ENCODE measurements around the gene LRRC4.
A peak's percentile ranks its signal among the peaks of the same experiment; 100 is the strongest.

LRRC4 gene

DNA sequence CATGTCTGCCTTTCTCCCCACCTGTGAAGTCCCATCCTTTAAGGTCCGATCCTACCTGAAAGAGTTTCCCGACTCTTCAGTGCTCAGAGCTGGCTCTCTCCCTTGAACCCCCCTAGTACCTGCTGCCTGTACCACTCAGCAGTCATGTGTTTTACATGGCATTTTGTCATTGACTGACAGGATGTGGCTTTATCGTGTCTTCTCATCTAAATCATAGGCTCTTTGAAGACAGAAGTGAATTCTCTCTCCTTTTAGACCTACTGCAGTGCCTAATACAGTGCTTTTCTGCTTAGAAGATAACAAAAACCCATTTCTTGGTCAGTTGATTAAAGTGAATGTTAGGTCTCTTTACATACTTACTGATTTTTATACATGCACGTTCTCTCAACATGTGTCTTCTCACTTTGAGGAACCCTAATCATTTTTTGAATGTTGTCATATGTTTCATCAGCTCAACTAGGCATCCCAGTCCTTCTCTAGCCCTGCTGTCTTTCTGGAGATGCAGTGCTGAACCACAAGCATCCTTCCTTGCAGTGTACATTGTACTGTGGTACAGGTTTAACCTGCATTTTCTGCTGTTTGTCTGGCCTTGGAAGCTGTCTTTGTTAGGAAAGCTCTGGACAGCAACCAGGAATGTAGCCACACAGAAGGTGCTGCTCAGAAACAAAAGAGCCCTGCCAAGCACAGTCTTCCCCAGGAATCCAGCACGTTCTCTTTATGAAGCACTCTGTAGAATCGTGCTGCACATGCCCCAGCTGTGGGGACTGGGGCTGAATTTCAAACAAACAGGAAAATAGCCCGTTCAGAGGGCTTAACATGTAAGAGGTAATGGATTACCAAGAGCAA, 28.1 kb upstream of the LRRC4 start:
- DNase-seq = no peak

DNA sequence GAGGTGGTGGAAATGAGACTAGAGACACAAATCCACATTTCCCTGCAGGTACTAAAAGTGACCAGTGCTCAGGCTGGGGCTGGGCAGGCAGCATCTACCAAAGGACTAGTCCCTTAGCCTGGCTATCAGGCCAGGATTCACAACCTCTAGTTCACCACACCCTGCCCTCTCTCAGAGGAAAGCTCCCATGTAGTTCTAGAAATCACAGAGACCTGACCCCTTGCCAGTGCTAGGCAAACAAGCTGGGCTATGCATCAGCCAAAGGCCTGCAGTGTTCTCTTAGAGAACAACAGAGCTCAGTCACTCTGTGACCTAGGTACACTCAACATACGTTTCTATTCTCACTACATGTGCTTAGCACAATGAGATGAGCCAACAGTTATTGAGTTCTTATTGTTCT, 26.7 kb upstream of the LRRC4 start:
- DNase-seq = no peak

DNA sequence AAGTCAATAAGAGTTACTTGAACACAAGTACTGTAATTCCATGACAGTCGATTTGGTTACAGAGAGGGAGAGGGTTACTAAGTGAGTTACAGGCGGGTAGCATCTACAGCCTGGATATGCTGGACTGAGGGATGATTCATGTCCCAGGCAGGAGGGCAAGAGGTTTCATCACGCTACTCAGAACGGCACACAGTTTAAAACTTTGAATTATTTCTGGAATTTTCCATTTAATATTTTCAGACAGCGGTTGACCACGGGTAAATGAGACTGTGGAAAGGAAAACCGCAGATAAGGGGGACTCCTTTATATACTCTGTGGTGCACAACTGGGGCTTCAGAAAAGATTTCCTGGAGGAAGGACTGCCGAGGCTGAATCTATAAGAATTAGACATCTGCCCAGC, 25.7 kb upstream of the LRRC4 start:
- DNase-seq = no peak

DNA sequence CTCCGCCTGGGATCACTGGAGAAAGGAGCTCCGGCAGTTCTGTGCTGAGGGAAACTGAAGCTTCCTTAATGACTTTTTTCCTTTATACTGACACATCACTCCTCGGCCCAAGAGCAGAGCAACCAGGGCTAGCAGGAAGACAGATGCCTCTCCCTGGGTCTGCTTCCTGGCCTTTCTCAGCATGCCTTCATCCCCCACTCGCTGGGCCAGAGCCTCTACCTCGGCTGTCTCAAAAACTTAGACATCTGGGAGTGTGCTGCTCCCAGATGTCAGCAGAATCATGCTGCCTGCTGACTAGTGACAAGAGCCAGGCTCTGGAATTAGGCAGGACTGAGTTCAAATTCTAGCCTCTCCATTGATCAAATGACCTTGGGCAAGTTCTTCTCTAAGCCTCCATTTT, 24.4 kb upstream of the LRRC4 start:
- DNase-seq = no peak

DNA sequence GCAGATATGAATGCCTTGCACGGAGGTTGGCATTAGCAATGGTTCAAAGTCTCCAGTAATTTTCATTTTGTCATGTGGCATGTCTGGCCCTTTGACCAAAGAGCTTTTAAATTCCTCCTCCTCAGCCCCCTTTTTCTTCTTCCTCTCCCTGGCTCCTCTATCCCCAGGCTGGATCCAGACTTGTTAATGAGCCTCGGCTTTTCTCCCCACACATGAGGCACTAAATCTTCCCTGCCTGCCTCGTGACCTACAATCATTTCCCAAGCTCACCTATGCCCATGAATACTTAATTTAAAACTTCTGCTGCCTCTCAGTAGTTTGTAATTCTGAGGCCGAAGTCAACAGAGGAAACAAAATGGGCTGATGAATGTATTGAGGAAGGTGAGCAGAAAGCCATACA, 23.3 kb upstream of the LRRC4 start:
- no peak for DNase-seq

DNA sequence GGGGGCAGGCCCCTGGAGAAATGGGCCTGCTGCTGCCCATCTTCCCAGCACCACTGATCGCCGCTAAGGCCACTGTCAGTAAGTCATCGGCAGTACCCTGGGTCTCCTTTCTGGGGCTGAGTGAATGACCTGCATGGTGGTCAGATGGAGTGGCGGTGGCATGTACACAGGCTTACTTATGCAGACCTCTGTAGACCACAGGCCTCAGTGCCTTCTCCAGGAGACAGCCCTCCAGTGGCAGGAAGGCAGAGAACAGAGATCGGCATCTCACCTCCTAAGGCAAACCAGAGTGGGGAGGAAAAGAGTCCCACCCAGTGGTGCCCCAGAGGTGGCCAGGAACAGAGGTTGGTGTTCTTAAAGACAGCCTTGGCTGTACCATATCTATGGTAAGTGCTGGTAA, 22.8 kb upstream of the LRRC4 start:
- no peak for DNase-seq

DNA sequence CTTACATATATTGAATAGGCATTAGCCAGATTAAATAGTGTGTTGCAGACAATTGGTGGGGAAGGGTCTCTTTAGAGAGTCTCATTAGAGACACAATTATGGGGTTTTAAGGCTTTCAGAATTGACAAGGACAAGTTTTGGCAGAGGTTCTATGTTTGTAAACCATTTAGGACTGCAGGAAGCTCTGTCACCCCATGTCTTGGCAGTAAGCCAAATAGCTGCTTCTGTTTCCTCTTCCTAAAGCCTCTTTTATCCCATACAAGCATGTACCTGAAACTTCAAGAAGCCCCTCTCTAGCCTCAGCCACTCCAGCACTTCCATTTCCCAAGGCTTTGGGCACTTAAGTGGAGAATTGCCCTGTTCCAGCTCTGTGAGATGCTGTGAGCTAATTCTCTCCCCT, 21.8 kb upstream of the LRRC4 start:
- peak; percentile 70 for DNase-seq

DNA sequence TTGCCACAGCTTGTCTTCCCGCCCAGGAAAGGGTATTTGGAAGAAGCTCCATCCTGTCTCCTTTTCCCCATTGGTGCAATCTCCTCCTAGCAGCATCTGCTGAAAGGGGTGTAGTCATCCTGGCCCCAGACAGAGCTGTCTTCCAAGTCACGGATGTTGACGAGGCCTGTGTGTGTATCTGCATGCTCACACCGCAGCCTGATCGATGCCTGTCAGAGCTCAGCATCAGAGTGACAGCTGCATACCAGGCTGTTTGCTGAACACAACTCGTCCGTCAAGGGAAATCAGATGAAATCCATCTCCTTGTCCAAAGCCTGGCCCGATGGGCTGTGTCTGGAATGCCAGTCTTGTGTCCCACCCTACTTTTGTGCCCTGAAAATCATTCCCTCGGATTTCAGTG, 21.2 kb upstream of the LRRC4 start:
- no peak for DNase-seq

DNA sequence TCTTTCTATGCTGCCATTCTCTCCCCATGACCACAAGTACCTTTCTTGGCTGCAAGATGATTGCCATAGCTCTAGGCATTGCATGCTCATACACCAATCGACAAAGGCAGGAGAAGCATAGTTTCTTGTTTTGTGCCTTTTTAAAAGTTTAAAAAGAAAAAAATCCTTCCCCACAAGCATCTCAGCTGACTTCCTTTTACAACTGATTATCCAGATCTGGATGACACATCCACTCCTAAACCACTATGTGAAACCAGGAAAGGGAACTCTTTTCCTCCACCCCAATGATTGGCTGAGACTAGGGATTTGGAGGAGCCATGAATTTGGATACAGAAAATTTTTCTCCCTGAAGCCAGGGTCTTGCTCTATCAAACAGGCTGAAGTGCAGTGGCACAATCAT, 14.5 kb upstream of the LRRC4 start:
- DNase-seq = no peak

DNA sequence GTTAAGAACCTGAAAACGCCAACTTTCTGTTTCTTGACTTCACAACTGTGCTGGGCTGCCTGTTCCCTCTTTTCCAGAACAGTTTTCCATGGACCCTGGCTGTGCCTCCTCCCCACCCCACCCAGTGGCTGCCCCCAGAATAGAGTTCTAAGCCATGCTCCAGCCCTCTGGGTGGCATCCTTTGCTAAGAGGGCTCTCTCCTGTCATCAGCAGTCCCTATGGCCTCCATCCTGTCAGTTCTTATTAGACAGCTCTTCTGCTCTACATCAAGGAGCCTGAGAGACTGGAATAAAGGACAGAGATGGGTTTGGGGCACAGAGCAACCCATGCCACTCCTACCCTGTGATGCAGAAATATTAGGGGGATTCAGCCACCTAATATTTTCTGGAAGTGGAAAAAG, 13.9 kb upstream of the LRRC4 start:
- no peak for DNase-seq

DNA sequence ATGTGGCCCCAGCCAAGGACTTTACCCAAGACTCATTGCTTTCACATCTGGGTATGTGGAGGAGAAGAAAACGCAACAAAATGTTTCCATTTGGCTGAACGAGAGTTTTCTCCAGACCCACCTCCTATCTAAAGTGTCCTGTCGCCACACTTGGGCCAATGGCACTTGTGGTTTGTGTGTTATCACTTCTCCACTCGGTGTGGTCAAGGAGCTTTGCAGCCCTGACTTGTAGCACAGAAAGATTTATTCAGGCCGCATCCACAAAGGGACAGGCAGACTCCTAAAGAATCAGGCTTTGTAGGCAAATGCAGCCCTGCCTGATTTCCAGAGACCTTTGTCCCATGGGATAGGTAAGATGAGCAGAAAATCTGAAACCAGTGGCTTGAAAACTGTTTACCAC, 12.8 kb upstream of the LRRC4 start:
- DNase-seq = no peak

DNA sequence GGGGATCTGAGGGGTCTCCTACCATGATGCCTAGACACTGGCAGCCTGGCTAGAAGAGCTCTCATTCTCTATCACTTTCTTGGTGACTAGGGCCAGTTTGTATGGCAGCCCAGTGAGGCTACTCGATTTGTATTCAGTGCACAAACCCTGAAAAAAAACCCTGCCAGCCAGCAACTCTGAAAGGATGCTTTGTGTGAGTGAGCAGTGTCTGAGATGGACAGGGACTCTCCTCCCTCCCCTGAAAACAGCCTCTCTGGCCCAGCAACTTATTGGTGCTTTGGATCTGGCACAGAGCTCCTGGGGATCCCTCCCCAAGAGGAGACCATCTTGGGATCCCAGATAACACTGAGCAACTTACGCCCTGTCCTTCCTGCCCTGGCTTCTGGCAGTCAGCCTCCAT, 10.8 kb upstream of the LRRC4 start:
- no peak for DNase-seq

DNA sequence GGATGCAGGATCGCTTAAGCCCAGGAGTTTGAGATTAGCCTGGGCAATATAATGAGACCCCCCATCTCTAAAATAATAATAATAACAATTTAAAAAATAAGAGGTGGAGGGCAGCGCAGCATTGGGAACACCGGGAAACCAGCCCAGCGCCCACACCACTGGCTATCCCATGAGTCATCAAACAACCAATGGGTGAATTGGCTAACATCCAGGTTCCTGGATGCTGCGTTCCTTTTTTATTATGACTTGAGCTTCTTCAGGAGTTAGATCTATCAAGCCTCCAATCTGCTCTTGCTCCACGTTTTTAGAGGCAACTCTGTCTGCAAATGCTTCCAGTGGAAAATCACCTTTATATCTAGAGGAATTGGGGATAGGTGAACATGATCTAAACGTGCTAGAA, 10.0 kb upstream of the LRRC4 start:
- DNase-seq = no peak

DNA sequence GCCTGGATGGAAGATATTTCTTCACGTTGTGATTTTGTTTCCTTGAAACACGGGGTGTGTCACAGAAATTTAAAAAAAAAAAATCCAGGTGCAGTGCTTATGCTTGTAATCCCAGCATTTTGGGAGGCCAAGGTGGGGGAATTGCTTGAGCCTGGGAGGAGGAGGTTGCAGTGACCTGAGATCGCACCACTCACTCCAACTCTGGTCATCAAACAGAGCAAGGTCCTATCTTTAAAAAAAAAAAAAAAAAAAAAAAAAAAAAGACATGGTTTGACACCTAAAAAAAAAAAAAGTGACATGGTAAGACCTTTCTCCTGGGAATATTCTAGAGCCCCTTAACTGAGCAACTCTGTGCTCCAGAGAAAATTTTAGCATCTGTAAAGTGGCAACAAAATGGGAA, 9.0 kb upstream of the LRRC4 start:
- no peak for DNase-seq

DNA sequence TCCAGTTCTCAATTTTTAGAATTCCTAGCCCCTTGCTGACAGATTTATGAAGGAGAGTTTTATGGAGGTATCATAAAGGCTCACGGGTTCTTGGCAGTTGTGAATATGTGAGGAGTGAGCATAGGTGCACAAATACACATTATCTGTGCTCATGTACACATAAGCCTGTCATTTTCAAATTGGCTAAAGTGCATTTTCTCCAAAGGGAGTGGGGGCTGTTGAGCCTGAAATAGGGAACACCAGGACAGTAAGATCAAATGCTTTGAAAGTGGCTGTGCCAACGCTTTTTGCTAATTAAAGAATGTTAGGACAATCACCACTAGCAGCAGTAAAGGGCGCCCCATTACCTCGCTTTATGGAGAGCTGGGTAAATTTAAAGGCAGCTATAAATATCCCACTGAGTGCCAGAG, 8.3 kb upstream of the LRRC4 start:
- no peak for DNase-seq

DNA sequence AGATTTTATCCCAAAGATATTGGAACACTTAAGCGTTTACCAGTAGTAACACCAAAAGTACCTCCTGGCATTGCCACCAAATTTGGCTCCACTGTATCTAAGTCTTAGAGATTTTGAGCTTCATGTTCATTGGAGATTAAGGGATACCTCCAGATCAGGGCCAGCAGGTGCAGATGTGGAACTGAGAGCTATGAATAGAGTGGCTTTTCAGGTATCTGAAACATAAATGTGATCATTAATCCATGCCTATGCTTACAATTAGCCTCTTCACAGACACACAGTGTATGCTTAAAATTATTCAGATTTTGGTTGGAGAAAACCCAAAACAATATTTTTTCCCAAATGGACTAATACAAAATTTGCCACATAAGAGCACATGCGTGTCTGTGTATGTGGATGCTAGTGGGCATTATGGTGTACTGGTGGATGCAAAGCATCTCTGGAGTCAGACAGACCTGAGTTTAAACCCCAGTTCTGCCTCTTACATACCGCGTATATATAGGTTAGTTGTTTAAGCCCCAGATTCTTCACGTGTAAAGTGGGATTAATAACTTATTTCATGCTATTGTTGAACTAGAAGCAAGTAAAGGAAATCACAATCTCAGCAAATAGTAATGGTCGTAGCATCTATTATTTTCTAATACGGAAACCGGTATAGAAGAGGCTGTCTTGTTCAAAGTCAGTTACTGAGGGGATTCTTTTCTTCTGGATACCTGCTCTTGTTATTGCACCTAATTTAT, 6.8 kb upstream of the LRRC4 start:
- DNase-seq = no peak

DNA sequence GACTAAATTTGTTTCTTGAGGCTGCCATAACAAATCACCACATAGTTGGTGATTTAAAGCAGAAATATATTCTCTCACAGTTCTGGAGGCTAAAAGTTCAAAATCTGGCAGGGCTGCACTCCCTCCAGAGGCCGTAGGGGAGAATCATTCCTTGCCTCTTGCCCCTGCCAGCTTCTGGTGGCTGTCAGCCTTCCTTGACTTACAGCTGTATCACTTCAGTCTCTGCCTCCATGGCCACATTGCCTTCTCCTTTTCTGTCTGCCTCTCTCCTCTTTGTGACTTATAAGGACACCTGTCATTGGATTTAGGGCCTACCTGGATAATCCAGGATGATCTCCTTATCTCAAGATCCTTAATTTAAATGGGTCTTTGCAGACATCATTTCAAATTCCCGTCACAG, 5.8 kb upstream of the LRRC4 start:
- DNase-seq = no peak

DNA sequence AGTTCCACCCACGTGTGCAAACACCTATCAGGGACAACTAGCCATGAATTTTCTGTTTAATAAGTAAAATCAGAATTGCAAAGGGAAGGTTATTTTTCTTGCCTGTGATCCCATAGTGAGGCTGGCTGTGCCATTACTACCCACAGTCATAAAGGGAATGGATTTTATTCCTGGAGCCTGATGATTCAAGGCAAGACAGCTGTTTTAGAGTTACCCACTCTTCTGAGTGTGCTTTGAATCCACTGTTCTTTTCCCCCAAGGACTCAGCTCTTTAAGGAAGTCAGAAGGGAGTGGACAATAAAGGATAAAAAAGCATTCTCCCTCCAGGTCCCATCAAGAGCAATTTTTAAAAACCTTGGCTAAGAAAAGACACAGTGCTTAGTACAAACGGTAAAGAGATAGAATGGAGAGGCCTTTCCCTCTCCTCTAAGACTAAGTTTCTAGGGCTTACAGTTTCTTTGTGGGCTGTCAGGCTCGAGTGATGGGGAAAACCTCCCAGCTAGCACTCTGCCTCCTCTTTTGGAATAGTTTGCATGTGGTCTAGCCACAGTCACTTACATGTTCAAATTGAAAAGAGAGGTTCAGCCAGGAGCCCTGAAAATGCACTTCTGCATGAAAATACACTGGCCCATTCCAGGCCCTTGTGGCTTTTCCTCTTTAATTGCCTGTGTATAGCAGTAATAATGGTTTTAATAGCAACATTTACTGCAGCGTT, 5.1 kb upstream of the LRRC4 start:
- DNase-seq = no peak

DNA sequence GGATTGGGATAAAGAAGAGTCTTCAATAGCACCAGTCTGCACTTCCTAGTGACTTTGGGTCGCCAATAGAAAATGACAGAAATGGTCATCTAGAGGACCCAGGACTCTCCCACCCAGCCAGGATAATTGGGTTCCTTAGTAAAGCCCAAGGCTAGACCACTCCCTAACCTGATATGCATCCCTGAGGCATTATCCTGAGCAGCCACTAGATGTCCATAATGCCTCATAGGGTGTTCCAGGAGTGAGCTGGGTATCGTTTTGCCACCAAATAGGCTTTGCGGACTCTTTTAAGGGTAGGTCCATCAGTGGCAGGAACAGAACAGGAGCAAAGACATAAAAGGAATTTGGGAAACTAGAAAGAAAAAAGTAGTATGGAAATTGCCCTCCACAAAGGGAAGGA, 4.5 kb upstream of the LRRC4 start:
- DNase-seq = peak; percentile 43

DNA sequence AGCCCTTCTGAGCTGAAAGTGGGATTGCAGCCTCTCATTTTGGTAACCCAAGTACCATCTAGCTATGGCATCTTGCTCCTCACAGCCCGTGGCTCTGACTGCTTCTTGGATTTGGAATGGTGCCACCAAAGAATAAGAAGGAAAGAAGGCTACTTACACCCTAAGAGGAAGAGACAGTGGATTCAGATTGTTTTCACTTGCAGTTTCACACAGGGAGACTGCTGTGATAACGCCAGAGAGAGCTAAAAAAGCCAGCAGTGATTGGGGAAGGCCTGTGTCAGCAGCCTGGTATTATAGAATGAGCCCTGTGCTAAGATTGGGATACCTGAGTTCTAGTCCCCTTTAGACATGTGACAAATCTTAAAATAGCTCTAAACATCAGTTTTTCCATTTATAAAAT, 3.6 kb upstream of the LRRC4 start:
- DNase-seq = no peak

DNA sequence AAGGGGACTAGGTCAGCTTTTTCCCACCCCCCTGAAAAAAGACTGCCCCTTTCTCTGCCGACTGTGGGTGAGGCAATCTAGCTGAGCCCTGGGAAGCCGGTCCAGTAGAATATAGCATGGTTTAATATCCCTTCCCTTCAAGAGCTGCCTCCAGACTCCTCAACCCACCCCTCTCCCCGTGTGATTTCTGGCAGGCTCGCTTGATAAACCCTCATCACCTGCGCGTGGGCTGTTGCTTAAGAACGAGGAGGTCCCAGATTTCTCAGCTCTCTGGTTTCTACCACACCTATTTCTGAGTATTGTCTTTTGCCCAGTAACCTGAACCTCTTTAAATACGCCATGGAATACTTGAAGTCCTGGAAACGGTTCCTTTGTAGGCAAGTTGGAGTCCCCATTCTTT, 2.0 kb upstream of the LRRC4 start:
- no peak for DNase-seq

DNA sequence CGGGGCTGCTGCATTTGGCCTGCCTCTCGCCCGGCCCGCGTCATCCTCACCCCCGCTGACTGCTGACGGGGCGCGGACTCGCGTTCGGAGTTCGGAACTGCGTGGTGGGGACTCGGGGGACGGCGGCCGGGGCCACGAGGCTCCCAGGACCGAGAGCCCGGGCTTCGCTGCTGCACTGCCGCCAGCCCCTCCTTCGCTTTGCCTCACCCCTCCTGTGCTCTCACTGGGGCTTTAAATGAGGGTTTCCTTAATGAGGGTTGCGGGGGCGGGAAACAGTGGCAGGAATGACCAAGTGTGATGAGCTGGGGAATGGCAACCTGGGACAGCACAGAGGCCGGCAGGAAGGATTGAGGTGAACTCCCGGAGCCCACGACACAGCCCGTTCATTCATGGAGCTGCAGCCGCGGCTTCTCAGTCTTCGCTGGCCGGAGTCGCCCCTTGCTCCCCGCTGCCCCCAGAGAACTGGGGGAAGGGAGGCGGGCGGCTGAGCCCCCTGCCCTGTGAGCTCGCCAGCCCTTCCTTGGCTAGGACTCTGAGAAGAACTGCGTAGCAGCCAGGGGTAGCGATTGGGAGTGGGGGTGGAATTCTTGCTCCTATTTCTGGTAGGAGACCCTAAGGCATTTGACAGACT, 1.5 kb upstream of the LRRC4 start:
- DNase-seq = no peak

DNA sequence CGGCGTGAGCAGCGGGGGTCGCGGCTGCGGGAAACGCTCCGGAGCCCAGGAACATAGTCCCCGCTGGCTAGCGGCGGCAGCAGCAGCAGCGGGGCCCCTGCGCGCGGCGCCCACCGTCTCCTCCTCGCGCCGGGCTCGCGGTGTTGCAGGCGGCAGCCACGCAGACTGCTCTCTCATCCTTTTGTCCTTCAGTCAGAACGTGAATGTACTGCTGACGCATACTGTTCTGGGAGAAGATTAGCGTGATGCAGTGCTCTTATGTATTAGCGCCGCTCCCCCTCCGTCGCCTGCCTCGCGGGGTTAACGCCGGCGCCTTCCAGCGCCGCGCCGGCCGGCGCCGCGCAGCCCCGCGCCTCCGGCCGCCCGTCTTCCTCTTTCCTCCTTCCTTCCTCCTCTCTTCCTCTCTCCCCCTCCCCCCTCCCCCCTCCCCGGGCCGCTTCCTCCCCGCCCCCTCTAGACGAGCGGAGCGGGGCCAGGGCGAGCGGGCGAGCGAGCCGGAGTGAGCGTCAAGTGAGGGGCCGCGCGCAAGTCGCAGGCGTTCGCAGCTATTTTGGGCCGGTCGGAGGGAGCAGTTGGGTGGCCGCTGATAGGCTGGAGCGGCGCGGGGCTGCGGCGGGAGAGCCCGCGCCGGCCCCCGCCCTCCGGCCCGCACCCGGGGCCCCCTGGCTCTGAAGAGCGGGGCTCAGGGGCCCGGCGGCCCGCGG, 816 bp upstream of the LRRC4 start:
- DNase-seq = peak; percentile 72
